NCI-H1092 treated with DMSO at 0.1 percent for 48 hours (cell line): ENCODE data around the gene S1PR2.
"Not testable (repeated sequence)": the region's sequence is repeated elsewhere in the genome, so short reads cannot be mapped to it uniquely, and the experiment has no call there.

ENCODE experiments used
- DNase-seq: peaks from one replicate; lab custom pipeline; 2025; lab: John Stamatoyannopoulos, UW

S1PR2 gene

GRCh38 chr19:10254244-10254643, 23.1 kb upstream of the S1PR2 start:
- no peak for DNase-seq

GRCh38 chr19:10252707-10253106, 21.6 kb upstream of the S1PR2 start:
- no peak for DNase-seq

- peak; percentile 99 for DNase-seq
These were observed 20.9 kb upstream of the S1PR2 start, which contains the start of gene MRPL4 for GRCh38 chr19:10251792-10252694. Gene MRPL4, plus strand, starts transcription at chr19:10252214. Its CDS starts 40 bp downstream, at chr19:10252254.

- no peak for DNase-seq
These were observed 15.4 kb upstream of the S1PR2 start for GRCh38 chr19:10246511-10246910.

GRCh38 chr19:10245189-10245939, 14.2 kb upstream of the S1PR2 start:
- DNase-seq = no peak

GRCh38 chr19:10243606-10244005, 12.5 kb upstream of the S1PR2 start:
- no peak for DNase-seq

GRCh38 chr19:10241826-10242449, 10.8 kb upstream of the S1PR2 start:
- DNase-seq = not testable (repeated sequence)

- DNase-seq = peak; percentile 97
These were observed 7.1 kb upstream of the S1PR2 start for GRCh38 chr19:10238172-10238783.

GRCh38 chr19:10237702-10238101, 6.6 kb upstream of the S1PR2 start:
- DNase-seq = peak; percentile 42

- DNase-seq = not testable (repeated sequence)
These were observed 4.3 kb upstream of the S1PR2 start for GRCh38 chr19:10235409-10235808.

- no peak for DNase-seq
These were observed 3.9 kb upstream of the S1PR2 start for GRCh38 chr19:10235003-10235402.

GRCh38 chr19:10233946-10234345, 2.8 kb upstream of the S1PR2 start:
- DNase-seq = no peak

- no peak for DNase-seq
These were observed 589 bp upstream of the S1PR2 start for GRCh38 chr19:10231612-10232228.

- no peak for DNase-seq
These were observed 814 bp downstream of the S1PR2 start for GRCh38 chr19:10230173-10230860.

GRCh38 chr19:10228920-10229319, 2.2 kb downstream of the S1PR2 start:
- peak; percentile 35 for DNase-seq

- DNase-seq = no peak
These were observed 2.7 kb downstream of the S1PR2 start for GRCh38 chr19:10228393-10228792.

- no peak for DNase-seq
These were observed 3.8 kb downstream of the S1PR2 start for GRCh38 chr19:10227026-10227971.

GRCh38 chr19:10226376-10227025, 4.6 kb downstream of the S1PR2 start:
- DNase-seq = no peak

GRCh38 chr19:10226021-10226375, 5.1 kb downstream of the S1PR2 start:
- no peak for DNase-seq
